Central memory CD8-positive, alpha-beta T cell (primary cell): Measurements from ENCODE around the gene PEDS1.
A peak's percentile ranks its signal among the peaks of the same experiment; 100 is the strongest.
"Not testable (repeated sequence)": the region's sequence is repeated elsewhere in the genome, so short reads cannot be mapped to it uniquely, and the experiment has no call there.

ENCODE experiments used
- ATAC-seq: fragments of 150-1000 bp; cut with Tn5 transposase; replicated peaks from 2 replicates; pipeline ENCODE4 v1.10.0; 2022; ENCODE audit warnings: mild to moderate bottlenecking, moderate FRiP score, moderate number of reproducible peaks; ENCODE audit not compliant: poor library complexity, severe bottlenecking; ENCODE audit errors: extremely low read depth
- DNase-seq, 2 donors: peaks; one replicate each; pipeline ENCODE4 v3.0.0; 2021; ENCODE audit warnings: low spot score in 2 of 2
- H3K27ac Mint-ChIP-seq: one replicate; pipeline ENCODE4 v1.8.0; 2022; ENCODE audit warnings: low read depth, mild to moderate bottlenecking, moderate library complexity, mixed read lengths
- H3K27me3 Mint-ChIP-seq: one replicate; pipeline ENCODE4 v1.8.0; 2022; ENCODE audit warnings: mixed read lengths
- H3K36me3 Mint-ChIP-seq: one replicate; pipeline ENCODE4 v1.8.0; 2022; ENCODE audit warnings: mild to moderate bottlenecking, moderate library complexity, mixed read lengths; ENCODE audit not compliant: insufficient read depth
- H3K4me1 Mint-ChIP-seq: one replicate; pipeline ENCODE4 v1.8.0; 2022; ENCODE audit warnings: mixed read lengths
- H3K4me3 Mint-ChIP-seq: one replicate; pipeline ENCODE4 v1.8.0; 2022; ENCODE audit warnings: mild to moderate bottlenecking, moderate library complexity, mixed read lengths
- H3K9me3 Mint-ChIP-seq: one replicate; pipeline ENCODE4 v1.8.0; 2022; ENCODE audit warnings: mixed read lengths

Gene PEDS1

DNA sequence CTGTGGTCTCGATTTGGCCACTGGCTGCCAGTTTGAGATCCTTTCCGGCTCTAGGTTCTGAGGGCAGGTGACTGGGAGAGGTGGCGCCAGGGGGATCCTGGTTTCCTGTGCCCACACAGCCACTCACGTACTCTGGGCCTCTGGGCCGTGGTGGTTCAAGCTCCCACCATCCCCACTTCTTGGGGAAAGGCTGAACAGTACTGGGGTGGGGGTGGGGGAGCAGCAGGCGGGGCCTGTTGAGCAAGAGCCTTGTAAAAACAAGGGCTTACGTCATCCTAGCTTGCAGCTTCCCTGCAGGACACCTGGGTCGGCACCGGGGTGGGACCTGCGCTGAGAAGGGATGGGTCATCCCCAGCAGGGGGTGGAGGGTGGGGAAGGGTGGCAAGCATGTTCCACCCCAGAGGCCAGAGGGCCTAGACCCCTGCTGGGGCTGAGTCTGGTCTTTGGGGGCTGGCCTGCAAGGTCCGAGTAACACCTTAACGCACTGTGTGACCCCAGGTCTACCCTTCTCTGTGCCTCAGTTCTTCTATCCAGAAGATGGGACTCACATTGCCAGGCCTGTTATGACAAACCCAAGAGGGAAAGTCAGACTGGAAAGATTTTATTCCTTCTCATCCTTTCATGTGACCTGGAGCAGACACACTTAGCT lies 34.0 kb upstream of the PEDS1 start:
- Mint-ChIP-seq H3K4me3 (no peak overlapping the region), H3K27me3 (peaks cover 32% of the 10 kb centered on the region), H3K36me3 (peaks cover 6% of the 10 kb centered on the region), H3K4me1 (peaks cover 14% of the 10 kb centered on the region), H3K27ac (no peak overlapping the region), H3K9me3 (no peaks in the 10 kb centered on the region)
- no peak for DNase-seq
- ATAC-seq, result no peak

DNA sequence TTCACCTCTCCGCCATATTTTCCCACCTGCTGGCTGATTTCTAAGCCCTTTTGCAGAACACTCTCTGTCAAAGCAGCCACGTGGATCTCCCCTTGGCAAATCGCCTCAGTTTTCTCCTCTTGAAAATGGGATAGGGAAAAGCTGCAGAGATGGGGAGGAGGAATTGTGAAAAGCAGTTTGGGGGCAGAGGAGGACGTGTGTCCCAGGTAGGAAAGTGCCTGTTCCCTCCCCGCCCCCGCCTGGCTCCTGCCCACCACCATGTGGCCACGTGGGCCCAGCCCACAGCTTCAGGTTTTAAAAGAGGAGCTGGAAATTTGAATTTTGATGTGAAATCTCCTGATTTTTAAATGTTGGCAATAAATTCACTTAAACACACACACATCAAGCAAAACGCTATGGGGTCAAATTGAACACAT lies 33.5 kb upstream of the PEDS1 start:
- ATAC-seq, result no peak
- no peaks in the 10 kb centered on the region for H3K9me3 Mint-ChIP-seq
- no peak for DNase-seq
- H3K36me3 Mint-ChIP-seq, result peaks cover 4% of the 10 kb centered on the region
- no peak overlapping the region for H3K27ac Mint-ChIP-seq
- H3K4me1 Mint-ChIP-seq, result peaks cover 10% of the 10 kb centered on the region
- no peak overlapping the region for H3K4me3 Mint-ChIP-seq
- H3K27me3 Mint-ChIP-seq, result peaks cover 32% of the 10 kb centered on the region

DNA sequence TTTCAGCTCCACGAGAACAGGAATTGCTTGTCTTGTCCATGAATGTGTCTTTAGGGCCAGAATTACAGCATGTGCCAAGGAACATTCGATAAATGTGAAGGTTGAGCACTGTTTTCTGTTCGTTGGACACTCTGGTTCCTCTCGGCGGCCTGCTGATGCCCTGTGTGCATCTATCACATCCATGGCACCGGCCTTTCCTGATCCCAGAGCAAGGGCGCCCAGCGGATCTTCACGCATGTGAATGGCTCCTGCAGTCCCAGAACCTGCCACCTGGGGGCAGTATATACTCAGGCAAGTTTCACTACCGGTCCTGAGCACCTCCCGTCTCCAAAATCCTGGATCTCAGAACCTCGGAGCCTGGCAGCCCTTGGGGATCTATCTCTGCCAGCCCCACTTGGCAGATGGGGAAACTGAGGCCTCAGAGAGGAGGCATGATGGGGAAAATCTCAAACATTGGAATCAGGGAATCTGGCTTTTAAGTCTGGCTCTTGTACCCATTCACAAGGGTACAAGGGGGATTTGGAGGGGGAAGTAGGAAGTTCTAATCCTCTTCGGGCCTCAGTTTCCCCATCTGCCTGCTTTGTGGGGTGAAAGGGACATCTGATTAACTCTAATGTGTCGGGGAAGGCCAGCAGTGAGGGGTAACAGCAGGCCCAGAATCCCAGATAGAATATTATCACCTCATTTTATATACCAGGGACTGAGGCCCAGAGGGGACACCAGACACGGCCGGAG lies 32.8 kb upstream of the PEDS1 start:
- Mint-ChIP-seq H3K27me3 (peaks cover 32% of the 10 kb centered on the region), H3K9me3 (no peaks in the 10 kb centered on the region), H3K4me3 (no peak overlapping the region), H3K27ac (no peak overlapping the region), H3K4me1 (peaks cover 10% of the 10 kb centered on the region), H3K36me3 (peaks cover 4% of the 10 kb centered on the region)
- peak; percentile 22 for ATAC-seq
- DNase-seq, result peak; percentile 72 to 92

DNA sequence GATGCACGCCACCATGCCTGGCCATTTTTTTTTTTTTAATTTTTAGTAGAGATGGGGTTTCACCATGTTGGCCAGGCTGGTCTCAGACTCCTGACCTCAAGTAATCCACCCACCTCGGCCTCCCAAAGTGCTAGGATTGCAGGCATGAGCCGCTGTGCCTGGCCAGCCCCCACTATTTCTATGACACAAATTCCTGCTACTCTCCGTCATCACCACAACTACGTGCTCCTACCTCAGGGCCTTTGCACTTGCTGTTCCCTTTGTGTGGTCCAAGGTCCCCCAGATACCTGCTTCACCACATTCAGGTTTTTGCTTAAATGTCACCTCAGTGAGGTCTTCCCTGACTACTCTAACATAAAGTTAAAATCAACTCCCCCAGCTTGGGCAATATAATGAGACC lies 31.9 kb upstream of the PEDS1 start:
- H3K9me3 Mint-ChIP-seq, result no peaks in the 10 kb centered on the region
- peaks cover 4% of the 10 kb centered on the region for H3K36me3 Mint-ChIP-seq
- DNase-seq (no peak), ATAC-seq (no peak)
- H3K4me1 Mint-ChIP-seq, result peaks cover 10% of the 10 kb centered on the region
- H3K4me3 Mint-ChIP-seq, result no peak overlapping the region
- H3K27me3 Mint-ChIP-seq, result peaks cover 32% of the 10 kb centered on the region
- H3K27ac Mint-ChIP-seq, result no peak overlapping the region

DNA sequence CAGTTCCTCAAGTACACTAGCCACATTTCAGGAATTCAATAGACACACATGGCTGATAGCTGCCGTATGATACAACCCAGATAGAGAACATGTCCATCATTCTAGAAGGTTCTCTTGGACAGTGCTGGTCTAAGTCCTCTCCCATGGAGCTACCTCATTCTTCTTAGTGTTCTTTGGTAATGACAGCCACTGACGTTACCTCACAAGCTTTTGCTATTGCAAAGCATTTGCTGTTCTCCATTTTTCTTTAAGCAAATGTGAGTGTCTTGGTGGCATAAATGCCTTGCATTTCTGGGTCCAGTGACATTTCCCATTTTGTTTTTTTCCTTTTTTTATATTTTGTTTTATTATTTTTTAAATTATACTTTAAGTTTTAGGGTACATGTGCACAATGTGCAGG lies 28.8 kb upstream of the PEDS1 start:
- ATAC-seq (no peak), DNase-seq (no peak)
- Mint-ChIP-seq H3K27me3 (peaks cover 32% of the 10 kb centered on the region), H3K9me3 (no peaks in the 10 kb centered on the region), H3K4me1 (peaks cover 15% of the 10 kb centered on the region), H3K27ac (no peak overlapping the region), H3K4me3 (no peak overlapping the region), H3K36me3 (peaks cover 2% of the 10 kb centered on the region)

DNA sequence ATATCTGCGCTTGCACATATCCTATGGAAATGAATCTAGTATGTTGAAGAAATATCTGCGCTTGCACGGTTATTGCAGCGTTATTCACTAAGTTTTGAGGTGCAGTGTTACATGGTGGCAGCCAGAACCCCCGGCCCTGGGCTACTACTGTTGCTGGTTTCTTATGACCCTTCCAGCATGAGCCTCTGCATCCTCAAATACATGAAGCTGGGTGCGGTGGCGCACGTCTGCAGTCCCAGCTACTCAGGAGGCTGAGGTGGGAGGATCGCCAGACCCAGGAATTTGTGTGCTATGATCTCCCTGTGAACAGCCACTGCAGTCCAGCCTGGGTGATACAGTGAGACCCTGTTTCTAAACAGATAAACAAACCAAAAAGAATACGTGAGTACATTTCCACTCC lies 27.8 kb upstream of the PEDS1 start:
- H3K4me1 Mint-ChIP-seq, result peaks cover 14% of the 10 kb centered on the region
- H3K27me3 Mint-ChIP-seq, result peaks cover 31% of the 10 kb centered on the region
- no peak for DNase-seq
- H3K36me3 Mint-ChIP-seq, result peaks cover 2% of the 10 kb centered on the region
- ATAC-seq, result no peak
- no peak overlapping the region for H3K27ac Mint-ChIP-seq
- H3K9me3 Mint-ChIP-seq, result no peaks in the 10 kb centered on the region
- H3K4me3 Mint-ChIP-seq, result no peak overlapping the region

DNA sequence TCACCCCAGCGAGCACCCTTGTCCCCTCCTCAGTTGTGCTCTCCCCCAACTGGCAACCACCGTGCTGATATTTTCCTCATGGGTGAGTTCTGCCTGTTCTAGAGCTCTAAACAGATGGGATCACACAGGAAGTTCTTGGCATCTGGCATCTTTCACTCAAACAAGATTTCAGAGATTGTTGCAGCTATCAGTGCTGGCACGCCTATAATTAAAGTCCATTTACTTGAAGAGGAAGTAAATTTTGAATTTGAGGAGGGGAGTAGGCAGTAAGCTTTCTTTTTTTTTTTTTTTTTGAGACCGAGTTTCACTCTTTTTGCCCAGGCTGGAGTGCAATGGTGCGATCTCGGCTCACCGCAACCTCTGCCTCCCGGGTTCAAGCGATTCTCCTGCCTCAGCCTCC lies 25.1 kb upstream of the PEDS1 start:
- not testable (repeated sequence) for DNase-seq, H3K4me3 Mint-ChIP-seq, H3K27ac Mint-ChIP-seq

DNA sequence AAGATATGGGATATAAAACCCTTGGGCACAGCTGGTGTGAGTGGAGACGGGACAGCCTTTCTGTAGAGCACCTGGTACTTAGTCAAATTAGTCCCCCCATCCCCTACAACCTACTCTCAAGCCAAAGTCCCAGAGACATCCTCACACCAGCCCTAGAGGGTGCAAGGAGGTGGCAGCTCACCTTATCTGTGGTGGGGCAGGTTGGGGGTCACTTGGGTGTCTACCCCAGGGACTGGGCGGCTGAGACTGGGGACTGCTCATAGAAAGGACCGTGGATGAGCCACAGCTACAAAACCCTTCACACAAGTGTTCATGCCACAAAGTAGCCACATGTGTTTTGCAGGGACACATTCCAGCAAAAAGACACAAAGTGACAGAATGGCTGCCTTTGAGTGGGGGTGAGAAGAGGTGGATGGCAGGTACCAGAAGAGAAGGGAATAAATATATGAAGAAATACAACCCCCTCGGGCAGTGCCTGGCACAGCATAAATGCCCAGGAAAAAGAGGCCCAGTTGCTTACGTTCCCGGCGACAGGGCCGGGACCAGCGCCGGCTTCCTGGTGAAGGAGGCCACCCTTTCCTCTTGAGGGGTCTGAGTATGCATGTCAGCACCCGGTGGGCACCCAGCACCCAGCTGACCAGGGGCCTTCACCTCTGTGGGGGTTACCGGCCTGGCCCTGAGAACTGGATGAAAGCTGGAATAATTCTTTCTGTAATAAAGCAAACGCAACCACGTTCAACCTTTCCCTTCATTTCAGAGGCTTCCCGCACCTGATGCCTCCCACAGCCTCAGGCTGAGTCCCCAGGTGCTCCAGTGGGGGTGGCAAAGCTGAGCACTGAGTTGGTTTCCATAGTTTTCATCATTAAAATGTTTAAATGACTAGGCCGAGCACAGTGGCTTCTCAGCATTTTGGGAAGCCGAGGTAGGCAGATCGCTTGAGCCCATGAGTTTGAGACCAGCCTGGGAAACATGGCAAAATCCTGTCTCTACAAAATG lies 22.7 kb upstream of the PEDS1 start:
- Mint-ChIP-seq H3K4me1 (peaks cover 5% of the 10 kb centered on the region), H3K27me3 (no peaks in the 10 kb centered on the region), H3K27ac (no peak overlapping the region), H3K36me3 (peaks cover 1% of the 10 kb centered on the region), H3K4me3 (no peak overlapping the region), H3K9me3 (no peaks in the 10 kb centered on the region)
- no peak for DNase-seq
- no peak for ATAC-seq

More for the DNA sequence above, 25.1 kb upstream of the PEDS1 start:
- not testable (repeated sequence) for ATAC-seq, H3K9me3 Mint-ChIP-seq, H3K27me3 Mint-ChIP-seq, H3K36me3 Mint-ChIP-seq, H3K4me1 Mint-ChIP-seq

DNA sequence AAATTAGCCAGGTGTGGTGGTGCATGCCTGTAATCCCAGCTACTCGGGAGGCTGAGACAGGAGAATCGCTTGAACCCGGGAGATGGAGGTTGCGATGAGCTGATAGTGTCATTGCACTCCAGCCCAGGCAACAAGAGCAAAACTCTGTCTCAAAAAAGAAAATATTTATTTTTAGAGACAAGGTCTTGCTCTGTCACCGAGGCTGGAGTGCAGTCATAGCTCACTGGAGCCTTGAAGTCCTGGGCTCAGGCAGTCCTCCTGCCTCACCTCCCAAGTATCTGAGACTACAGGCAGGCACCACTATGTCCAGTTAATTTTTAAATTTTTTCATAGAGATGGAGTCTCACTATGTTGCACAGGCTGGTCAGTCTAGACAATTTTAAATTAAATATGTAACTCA lies 20.9 kb upstream of the PEDS1 start:
- Mint-ChIP-seq H3K27ac (no peak overlapping the region), H3K36me3 (peaks cover 1% of the 10 kb centered on the region), H3K9me3 (no peaks in the 10 kb centered on the region), H3K4me1 (peaks cover 4% of the 10 kb centered on the region), H3K27me3 (peaks cover 5% of the 10 kb centered on the region), H3K4me3 (no peak overlapping the region)
- ATAC-seq (no peak), DNase-seq (no peak)

DNA sequence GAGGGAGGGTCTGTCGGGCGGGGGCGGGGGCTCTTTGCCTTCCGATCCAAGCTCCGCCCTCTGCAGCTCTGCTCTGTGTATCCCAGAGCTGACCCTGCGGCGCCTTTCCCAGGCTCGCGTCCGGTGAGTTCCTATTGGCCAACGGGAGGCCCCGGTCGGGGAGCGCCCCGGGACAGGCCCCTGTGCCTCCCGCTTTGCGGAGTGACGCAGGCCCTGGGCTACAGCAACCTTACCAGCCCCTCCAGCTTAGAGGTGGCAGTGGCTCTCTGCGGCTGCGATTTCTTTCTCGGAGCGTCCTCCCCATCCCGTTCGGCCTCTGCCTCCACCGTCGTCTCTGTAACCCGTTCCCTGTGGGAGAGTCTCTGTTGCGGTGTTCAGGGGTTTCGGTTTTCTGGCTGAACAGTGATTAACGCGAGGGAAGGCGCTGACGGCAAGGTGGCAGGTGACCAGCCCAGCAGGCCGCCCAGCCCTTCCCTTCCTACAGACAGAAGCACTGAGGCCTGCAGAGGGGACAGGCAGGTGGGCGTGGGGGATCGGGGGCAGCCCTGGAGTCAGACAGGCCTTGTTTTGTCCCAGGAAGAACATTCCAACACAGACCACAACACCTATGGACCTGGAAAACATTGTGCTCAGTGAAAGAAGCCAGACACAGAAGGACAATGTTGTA lies 19.0 kb upstream of the PEDS1 start:
- H3K27ac Mint-ChIP-seq, result no peak overlapping the region
- DNase-seq (no peak), ATAC-seq (no peak)

DNA sequence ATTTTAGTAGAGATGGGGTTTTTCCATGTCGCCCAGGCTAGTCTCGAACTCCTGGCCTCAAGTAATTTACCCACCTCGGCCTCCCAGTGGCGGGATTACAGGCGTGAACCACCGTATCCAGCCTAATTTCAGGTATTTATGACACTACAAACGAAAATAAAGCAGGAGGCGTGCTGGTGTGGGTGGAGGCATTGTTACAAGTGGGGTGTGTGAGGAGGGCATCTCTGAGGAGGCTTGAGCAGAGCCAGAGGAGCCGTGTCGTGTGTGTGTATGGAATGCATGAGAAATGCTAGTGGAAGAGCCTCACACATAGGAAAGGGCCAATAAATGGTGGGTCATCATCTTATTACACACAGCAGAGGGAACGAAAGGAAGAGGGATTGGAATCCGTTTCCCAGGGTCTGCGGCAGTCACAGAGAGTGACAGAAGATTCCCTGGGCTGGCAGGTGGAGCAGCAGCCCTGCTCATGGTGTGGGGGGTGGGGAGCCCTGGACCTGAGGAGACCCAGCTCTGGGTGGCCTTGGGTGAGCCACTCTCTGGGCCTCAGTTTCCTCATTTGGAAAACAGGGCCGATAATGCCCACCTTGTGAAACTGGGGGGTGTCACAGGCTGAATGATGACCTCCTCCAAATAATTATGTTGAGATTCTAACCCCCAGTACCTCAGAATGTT lies 17.2 kb upstream of the PEDS1 start:
- no peaks in the 10 kb centered on the region for H3K9me3 Mint-ChIP-seq
- H3K36me3 Mint-ChIP-seq, result peaks cover 1% of the 10 kb centered on the region
- no peak overlapping the region for H3K27ac Mint-ChIP-seq
- H3K27me3 Mint-ChIP-seq, result peaks cover 10% of the 10 kb centered on the region
- H3K4me1 Mint-ChIP-seq, result peaks cover 14% of the 10 kb centered on the region
- no peak for DNase-seq
- H3K4me3 Mint-ChIP-seq, result no peak overlapping the region
- no peak for ATAC-seq

More for the DNA sequence above, 19.0 kb upstream of the PEDS1 start:
- Mint-ChIP-seq H3K9me3 (no peaks in the 10 kb centered on the region), H3K36me3 (peaks cover 1% of the 10 kb centered on the region), H3K4me3 (no peak overlapping the region), H3K4me1 (peaks cover 6% of the 10 kb centered on the region), H3K27me3 (peaks cover 10% of the 10 kb centered on the region)
